Daoy (cell line): ENCODE data around the gene RUBCNL. TPM values are rescaled to one million over a fixed set of nuclear protein-coding genes. Genes with fewer than 3 reads are reported as not detected.
"Not testable (repeated sequence)": the region's sequence is repeated elsewhere in the genome, so short reads cannot be mapped to it uniquely, and the experiment has no call there.

Experiments
- DNase-seq: peaks from one replicate; pipeline ENCODE4 v3.0.0-alpha.2; 2015; ENCODE audit warnings: low read depth
- total RNA-seq: library from RNA; depleted of rRNA; stranded (reverse); fragments of >200 nt; shearing (Covaris generic); gene quantifications from 2 replicates; pipeline ENCODE4 v1.2.3, GENCODE V29; 2014

The RUBCNL gene
- total RNA-seq, 1 experiment from 2014 or later, result not detected

DNA sequence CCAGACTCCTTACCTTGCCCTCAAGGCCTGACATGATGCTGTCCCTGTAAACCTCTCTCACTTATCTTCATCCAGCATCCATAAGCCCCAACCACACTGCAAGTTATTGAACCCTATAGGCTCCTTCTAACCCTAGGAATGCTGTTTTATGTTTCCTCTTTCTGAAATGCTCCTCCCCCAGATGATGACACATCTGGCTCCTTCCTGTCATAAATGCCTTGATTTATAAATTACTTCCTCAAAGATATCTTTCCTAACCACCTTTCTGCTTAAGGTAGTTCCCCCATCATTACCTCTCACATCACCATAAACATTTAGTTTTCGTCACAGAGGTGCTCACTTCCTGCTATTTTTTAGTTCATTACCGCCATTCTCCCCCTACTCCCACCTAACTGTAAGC, 12.3 kb downstream of the RUBCNL start:
- no peak for DNase-seq

DNA sequence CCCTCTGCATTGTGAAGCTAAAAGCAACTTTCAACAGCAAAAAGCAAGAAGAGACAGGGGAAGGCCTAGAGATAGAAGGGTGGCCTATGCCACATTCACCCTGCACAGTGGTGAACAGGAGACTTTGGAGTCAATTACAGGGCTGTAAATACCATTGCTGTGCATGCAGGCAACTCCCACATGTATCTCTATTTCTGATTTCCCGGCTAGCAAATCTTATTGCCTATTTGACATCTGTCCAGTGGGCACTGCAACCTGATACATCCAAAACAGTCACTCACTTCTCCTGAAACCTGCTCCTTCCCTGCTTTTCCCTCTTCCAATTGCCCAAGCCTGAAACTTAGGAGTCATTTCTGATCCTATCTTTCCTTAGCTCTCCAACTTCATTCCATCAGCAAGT, 13.4 kb downstream of the RUBCNL start:
- DNase-seq, result no peak

DNA sequence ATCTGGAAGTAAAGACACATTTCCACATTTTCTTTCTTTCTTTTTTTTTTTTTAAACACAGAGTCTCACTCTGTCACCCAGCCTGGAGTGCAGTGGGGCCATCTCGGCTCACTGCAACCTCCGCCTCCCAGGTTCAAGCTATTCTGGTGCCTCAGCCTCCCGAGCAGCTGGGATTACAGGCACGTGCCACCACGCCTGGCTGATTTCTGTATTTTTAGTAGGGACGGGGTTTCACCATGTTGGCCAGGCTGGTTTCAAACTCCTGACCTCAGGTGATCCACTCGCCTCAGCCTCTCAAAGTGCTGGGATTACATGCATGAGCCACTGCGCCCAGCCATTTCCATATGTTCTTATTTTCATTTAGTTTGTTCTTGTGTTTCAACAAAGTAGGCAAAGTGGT, 14.1 kb downstream of the RUBCNL start:
- not testable (repeated sequence) for DNase-seq

GRCh38 chr13:46372071-46372470, 15.0 kb downstream of the RUBCNL start:
- no peak for DNase-seq

DNA sequence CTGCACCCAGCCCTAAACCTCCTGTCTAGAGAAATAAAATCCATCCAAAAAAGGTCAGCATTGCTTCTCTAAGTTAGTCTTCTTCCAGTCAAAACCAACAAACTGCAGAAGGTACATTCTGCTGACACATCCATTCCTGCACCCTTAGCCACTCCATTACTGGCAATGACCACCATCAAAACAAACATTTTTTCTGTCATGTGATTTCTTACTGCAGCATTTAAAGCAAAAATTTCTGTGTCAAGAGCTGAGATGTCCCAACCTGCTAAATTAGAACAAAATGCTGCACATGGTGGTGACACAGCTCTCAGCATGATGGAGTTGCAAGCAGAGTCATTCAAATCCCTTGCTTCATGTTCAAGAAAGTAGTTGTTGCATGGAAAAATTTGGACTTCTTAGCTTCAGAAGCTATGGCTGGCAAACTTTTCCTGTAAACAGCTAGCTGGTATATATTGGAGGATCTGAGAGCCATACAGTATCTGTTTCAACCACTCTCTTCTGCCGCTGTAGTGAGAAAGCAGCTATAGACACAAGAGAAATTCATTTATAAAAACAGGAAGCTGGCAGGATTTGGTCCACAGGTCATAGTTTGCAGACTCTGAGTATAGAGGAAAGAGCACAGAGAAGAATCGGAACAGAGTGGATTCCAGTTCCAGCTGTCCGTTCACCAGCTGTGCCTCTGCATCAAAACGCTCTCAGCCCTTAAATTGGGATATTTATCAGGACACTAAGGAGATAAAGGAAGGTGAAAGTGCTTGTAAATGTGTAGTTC, 17.4 kb downstream of the RUBCNL start:
- DNase-seq, result no peak

GRCh38 chr13:46367617-46368327, 19.3 kb downstream of the RUBCNL start:
- peak; percentile 36 for DNase-seq

DNA sequence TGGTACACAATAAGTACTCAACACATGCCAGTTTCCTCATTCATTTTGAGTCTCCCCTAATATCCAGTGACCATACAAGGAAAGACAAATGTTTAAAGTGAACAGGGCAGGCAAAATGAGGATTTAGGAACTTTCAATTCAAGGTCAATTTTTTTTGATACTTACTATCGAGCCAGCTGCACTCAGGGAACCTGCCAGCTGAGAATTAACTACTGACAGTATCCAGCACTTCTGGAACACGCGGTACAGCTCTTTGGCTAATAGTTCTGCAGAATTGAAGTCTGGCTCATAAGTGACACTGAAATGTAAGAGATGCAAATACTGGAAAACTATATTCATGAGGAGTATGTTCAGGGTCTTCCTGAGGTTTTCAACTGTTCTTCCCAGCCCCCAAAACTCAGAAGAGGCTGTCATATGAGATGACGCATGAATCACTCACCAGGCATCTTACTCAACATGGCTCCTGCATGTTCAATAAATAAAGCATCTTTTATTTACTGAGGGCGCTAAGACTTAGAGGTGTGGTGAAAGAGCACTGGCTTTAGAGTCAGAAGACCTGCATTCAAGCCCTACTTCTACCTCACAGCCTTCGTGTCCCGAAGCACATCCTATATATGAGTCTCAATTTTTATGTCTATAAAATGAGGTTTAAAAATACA, 25.6 kb downstream of the RUBCNL start:
- DNase-seq, result no peak

- no peak for DNase-seq
These were observed 26.4 kb downstream of the RUBCNL start for GRCh38 chr13:46360604-46361003.

- no peak for DNase-seq
These were observed 27.3 kb downstream of the RUBCNL start for GRCh38 chr13:46359714-46360113.

DNA sequence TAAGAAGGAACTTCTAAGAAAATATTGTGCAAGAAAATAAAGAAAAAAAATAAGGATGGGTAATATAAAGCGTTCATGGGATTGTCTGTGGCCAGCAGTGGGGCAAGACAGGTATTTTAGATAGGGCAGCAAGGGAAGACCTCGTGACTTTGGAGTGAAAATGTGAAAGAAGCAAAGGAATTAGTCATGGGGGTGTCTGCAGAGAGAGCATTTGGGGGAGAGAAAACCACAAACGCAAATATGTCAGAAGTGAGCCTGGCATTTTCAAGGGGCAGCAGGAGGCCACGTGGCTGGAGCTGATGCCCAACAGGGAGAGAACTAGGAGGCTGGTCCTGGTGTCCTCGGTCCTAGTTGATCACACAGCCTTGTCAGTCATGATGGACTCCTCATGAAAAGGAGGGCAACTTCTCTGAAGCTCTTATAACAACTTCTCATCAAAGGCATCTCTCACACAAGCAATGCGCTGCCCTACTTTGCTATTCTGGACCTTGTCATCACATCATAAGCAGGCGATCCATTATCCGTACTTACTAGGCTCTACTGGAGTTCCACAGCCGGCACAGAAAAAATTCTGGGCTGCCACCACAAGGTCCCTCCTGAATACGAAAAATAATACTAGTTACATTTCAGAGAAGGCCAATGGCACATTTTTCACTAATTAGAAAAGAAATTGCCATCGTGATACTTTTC, 31.0 kb downstream of the RUBCNL start:
- peak; percentile 18 for DNase-seq

- peak; percentile 30 for DNase-seq
These were observed 32.0 kb downstream of the RUBCNL start for GRCh38 chr13:46355088-46355468.

- DNase-seq, result peak; percentile 82
These were observed 32.6 kb downstream of the RUBCNL start for GRCh38 chr13:46354156-46355087.

GRCh38 chr13:46352805-46353204, 34.2 kb downstream of the RUBCNL start:
- no peak for DNase-seq

DNA sequence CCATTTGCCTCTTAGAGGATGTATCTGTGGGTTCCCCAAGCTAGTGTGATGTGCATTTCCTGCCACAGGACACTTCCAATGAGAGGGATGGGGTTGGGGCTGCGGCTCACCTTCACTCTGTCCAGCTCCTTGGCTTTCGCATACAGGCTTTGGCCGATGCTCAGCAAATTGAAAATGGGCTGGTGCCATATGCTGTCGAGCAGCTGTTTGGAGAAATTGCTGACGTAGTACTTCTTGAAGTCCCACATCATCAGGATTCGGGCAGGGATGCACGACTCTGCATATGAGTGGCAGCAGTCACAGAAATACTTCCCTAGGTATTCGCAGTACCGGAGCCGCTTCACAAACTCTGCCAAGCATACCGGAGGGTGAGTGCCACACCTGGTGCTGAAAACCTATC, 37.0 kb downstream of the RUBCNL start:
- DNase-seq, result no peak

- no peak for DNase-seq
These were observed 38.1 kb downstream of the RUBCNL start for GRCh38 chr13:46348961-46349360.

DNA sequence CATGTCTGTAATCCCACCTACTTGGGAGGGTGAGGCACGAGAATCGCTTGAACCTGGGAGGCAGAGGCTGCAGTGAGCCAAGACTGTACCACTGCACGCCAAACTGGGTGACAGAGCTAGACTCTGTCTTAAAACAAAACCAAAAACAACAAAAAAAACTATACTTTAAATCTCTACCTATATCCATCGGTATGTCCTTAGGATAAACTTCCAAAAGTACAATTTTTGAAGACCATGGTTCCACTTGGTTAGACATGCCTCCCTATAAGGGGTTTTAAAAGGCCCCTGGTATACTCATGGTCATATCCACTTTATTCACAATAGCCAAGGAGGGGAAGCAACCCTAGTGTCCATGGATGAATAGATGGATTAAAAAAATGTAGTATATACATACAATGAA, 39.8 kb downstream of the RUBCNL start:
- DNase-seq, result no peak

- DNase-seq, result no peak
These were observed 41.2 kb downstream of the RUBCNL start for GRCh38 chr13:46345866-46346265.

DNA sequence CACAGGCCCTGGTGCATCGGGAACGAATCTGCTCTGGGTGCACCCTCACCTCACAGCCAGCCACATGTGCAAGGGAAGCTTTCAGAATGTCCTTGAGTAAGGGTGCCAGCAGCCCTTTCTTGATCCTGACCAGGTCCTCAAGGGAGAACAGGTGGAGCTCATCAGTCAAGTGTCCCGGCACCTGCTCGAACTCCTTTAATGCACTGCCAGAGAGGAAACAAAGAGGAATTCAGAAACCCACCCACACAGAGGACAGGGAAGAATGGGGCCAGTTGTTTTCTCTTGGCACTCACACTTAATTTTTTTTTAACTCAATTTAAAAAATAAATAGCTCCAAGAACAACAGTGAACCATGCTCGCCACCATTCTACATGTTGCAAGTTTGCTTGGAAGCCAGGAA, 41.7 kb downstream of the RUBCNL start:
- DNase-seq, result no peak

GRCh38 chr13:46343279-46343994, 43.6 kb downstream of the RUBCNL start:
- DNase-seq, result no peak

GRCh38 chr13:46342538-46342937, 44.5 kb downstream of the RUBCNL start:
- no peak for DNase-seq
